Measurements from ENCODE around the gene WNT8B.

WNT8B gene, protein sequence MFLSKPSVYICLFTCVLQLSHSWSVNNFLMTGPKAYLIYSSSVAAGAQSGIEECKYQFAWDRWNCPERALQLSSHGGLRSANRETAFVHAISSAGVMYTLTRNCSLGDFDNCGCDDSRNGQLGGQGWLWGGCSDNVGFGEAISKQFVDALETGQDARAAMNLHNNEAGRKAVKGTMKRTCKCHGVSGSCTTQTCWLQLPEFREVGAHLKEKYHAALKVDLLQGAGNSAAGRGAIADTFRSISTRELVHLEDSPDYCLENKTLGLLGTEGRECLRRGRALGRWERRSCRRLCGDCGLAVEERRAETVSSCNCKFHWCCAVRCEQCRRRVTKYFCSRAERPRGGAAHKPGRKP

DNA sequence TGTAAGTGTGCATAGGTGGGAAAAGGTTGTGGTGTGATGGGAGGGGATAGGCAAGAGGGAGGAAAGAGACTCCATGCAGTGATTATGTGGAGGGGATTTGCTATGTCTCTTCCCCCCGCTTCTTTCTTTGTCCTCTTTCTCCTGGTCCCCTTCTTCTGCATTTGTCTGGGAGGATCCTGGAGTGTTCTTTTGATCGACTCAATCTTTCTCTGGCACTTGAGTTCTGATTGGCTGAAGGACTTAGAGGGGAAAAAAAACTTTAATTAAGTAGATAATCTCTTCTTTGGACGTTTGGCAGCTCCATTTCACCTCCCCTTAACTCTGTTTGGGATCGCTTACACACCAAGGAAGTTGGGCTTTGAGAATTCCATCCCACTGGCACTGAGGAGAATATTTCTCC lies at the start of gene WNT8B:
Gene WNT8B, plus strand, starts transcription at position 301 of the 400 bp plus-strand sequence. CDS start 160 bp downstream, outside the sequence.
- Histone ChIP-seq H3K27me3 (ENCODE audit: control insufficient read depth in 1 of 2, insufficient read depth in 2 of 2, low read length in 2 of 2) (no peaks in the 10 kb centered on the region), H3K9ac (ENCODE audit: low read length) (no peak within 1 kb of the TSS), H3K4me3 (ENCODE audit: low read depth in 1 of 2, low read length in 2 of 2) (no peak within 1 kb of the TSS), H3K4me1 (ENCODE audit: insufficient read depth, low read length) (no peaks in the 10 kb centered on the region), H3K9me3 (ENCODE audit: low read length) (no peaks in the 10 kb centered on the region), H3K27ac (ENCODE audit: low read depth, low read length) (no peak within 1 kb of the TSS), H3K36me3 (ENCODE audit: insufficient read depth, low read length) (no peaks in the 10 kb centered on the region)

- no peaks in the 10 kb centered on the region for H3K9me3 ChIP-seq (ENCODE audit: low read length)
- no peaks in the 10 kb centered on the region for H3K27me3 ChIP-seq (ENCODE audit: control insufficient read depth in 1 of 2, insufficient read depth in 2 of 2, low read length in 2 of 2)
- H3K4me3 ChIP-seq (ENCODE audit: low read depth in 1 of 2, low read length in 2 of 2), result no peak overlapping the region
- no peaks in the 10 kb centered on the region for H3K36me3 ChIP-seq (ENCODE audit: insufficient read depth, low read length)
- no peak overlapping the region for H3K27ac ChIP-seq (ENCODE audit: low read depth, low read length)
- H3K4me1 ChIP-seq (ENCODE audit: insufficient read depth, low read length), result no peaks in the 10 kb centered on the region
- H3K9ac ChIP-seq (ENCODE audit: low read length), result no peak overlapping the region
These were observed 49.6 kb upstream of the WNT8B start for GRCh38 chr10:100413173-100413572.

DNA sequence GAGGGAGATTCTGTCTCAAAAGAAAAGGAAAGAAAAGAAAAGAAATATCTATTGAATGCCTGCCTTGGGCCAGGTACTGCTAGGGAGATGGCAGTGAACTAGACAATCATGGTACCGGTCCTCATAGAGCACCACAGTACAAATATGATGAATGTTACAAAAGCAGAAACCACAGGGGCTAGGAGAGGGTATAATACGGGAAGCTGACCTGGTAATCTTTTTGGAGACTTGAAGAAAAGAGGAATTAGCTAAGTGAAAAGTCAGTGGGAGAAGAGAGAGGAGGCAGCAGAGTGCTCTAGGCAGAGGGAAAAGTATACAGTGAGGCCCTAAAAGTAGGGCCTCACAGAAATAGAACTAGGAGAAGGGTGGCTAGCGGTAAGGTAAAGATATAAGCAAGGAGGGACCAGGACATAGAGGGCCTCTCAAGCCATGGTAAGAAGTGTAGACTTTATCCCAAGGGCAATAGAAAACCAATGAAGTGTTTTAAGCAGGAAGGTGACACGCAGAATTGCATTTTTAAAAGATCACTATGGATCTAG lies 42.8 kb upstream of the WNT8B start:
- no peak overlapping the region for H3K4me3 ChIP-seq (ENCODE audit: low read depth in 1 of 2, low read length in 2 of 2)
- H3K36me3 ChIP-seq (ENCODE audit: insufficient read depth, low read length), result no peaks in the 10 kb centered on the region
- no peak overlapping the region for H3K27ac ChIP-seq (ENCODE audit: low read depth, low read length)
- H3K9me3 ChIP-seq (ENCODE audit: low read length), result no peaks in the 10 kb centered on the region
- no peaks in the 10 kb centered on the region for H3K4me1 ChIP-seq (ENCODE audit: insufficient read depth, low read length)
- H3K27me3 ChIP-seq (ENCODE audit: control insufficient read depth in 1 of 2, insufficient read depth in 2 of 2, low read length in 2 of 2), result no peaks in the 10 kb centered on the region
- no peak overlapping the region for H3K9ac ChIP-seq (ENCODE audit: low read length)

GRCh38 chr10:100427374-100427773 lies 35.4 kb upstream of the WNT8B start:
- Histone ChIP-seq H3K27me3 (ENCODE audit: control insufficient read depth in 1 of 2, insufficient read depth in 2 of 2, low read length in 2 of 2) (no peaks in the 10 kb centered on the region), H3K4me3 (ENCODE audit: low read depth in 1 of 2, low read length in 2 of 2) (no peak overlapping the region), H3K4me1 (ENCODE audit: insufficient read depth, low read length) (no peaks in the 10 kb centered on the region), H3K36me3 (ENCODE audit: insufficient read depth, low read length) (no peaks in the 10 kb centered on the region), H3K9me3 (ENCODE audit: low read length) (no peaks in the 10 kb centered on the region), H3K27ac (ENCODE audit: low read depth, low read length) (no peak overlapping the region), H3K9ac (ENCODE audit: low read length) (no peak overlapping the region)

GRCh38 chr10:100433253-100434240 lies 29.3 kb upstream of the WNT8B start:
- Histone ChIP-seq H3K9me3 (ENCODE audit: low read length) (no peaks in the 10 kb centered on the region), H3K4me3 (ENCODE audit: low read depth in 1 of 2, low read length in 2 of 2) (no peak overlapping the region), H3K27ac (ENCODE audit: low read depth, low read length) (no peak overlapping the region), H3K9ac (ENCODE audit: low read length) (no peak overlapping the region), H3K36me3 (ENCODE audit: insufficient read depth, low read length) (no peaks in the 10 kb centered on the region), H3K27me3 (ENCODE audit: control insufficient read depth in 1 of 2, insufficient read depth in 2 of 2, low read length in 2 of 2) (no peaks in the 10 kb centered on the region), H3K4me1 (ENCODE audit: insufficient read depth, low read length) (no peaks in the 10 kb centered on the region)

DNA sequence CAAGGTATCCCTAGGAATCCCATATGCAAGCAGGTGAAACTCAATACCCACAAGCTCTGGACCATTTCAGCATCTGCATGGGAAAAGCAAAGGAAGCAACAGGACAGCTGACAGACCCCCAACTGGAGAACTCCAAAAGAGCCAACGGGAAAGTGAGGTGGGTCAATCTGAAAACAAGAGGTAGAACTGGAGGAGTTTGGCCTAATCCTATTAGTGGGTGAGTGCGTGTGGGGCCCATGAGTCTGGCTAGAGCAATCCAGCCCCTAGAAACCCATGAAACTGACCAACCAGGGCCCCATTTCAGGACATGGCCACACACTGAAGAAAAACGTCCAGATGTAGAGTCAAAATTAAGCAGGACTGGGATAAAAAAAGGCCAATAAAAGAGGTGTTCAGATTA lies 26.6 kb upstream of the WNT8B start:
- Histone ChIP-seq H3K4me1 (ENCODE audit: insufficient read depth, low read length) (no peaks in the 10 kb centered on the region), H3K4me3 (ENCODE audit: low read depth in 1 of 2, low read length in 2 of 2) (no peak overlapping the region), H3K9me3 (ENCODE audit: low read length) (no peaks in the 10 kb centered on the region), H3K9ac (ENCODE audit: low read length) (no peak overlapping the region), H3K36me3 (ENCODE audit: insufficient read depth, low read length) (no peaks in the 10 kb centered on the region), H3K27ac (ENCODE audit: low read depth, low read length) (no peak overlapping the region), H3K27me3 (ENCODE audit: control insufficient read depth in 1 of 2, insufficient read depth in 2 of 2, low read length in 2 of 2) (no peaks in the 10 kb centered on the region)

GRCh38 chr10:100438674-100439315 lies 24.0 kb upstream of the WNT8B start:
- no peaks in the 10 kb centered on the region for H3K4me1 ChIP-seq (ENCODE audit: insufficient read depth, low read length)
- H3K9ac ChIP-seq (ENCODE audit: low read length), result no peak overlapping the region
- no peaks in the 10 kb centered on the region for H3K36me3 ChIP-seq (ENCODE audit: insufficient read depth, low read length)
- H3K4me3 ChIP-seq (ENCODE audit: low read depth in 1 of 2, low read length in 2 of 2), result no peak overlapping the region
- H3K27ac ChIP-seq (ENCODE audit: low read depth, low read length), result no peak overlapping the region
- no peaks in the 10 kb centered on the region for H3K9me3 ChIP-seq (ENCODE audit: low read length)
- H3K27me3 ChIP-seq (ENCODE audit: control insufficient read depth in 1 of 2, insufficient read depth in 2 of 2, low read length in 2 of 2), result no peaks in the 10 kb centered on the region

DNA sequence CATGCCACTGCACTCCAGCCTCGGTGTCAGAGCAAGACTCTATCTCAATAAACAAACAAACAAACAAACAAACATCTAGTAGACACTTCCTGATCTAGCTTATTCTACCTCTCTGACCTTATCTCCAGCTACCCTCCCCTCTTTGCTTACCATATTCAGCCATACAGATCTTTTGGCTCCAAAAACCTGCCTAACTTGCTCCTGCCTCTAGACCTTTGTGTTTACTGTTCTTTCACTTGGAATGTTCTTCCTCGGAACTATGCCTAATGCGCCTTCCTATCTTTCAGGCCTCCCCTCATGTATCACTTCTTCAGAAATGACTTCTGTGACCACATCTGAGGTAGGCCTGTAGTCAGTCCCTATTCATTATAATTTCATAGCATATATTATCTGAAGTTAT lies 20.3 kb upstream of the WNT8B start:
- Histone ChIP-seq H3K4me3 (ENCODE audit: low read depth in 1 of 2, low read length in 2 of 2) (no peak overlapping the region), H3K27ac (ENCODE audit: low read depth, low read length) (no peak overlapping the region), H3K9me3 (ENCODE audit: low read length) (no peaks in the 10 kb centered on the region), H3K36me3 (ENCODE audit: insufficient read depth, low read length) (no peaks in the 10 kb centered on the region), H3K9ac (ENCODE audit: low read length) (no peak overlapping the region), H3K27me3 (ENCODE audit: control insufficient read depth in 1 of 2, insufficient read depth in 2 of 2, low read length in 2 of 2) (peaks cover 0 to 4% of the 10 kb centered on the region in 2 donors), H3K4me1 (ENCODE audit: insufficient read depth, low read length) (no peaks in the 10 kb centered on the region)

DNA sequence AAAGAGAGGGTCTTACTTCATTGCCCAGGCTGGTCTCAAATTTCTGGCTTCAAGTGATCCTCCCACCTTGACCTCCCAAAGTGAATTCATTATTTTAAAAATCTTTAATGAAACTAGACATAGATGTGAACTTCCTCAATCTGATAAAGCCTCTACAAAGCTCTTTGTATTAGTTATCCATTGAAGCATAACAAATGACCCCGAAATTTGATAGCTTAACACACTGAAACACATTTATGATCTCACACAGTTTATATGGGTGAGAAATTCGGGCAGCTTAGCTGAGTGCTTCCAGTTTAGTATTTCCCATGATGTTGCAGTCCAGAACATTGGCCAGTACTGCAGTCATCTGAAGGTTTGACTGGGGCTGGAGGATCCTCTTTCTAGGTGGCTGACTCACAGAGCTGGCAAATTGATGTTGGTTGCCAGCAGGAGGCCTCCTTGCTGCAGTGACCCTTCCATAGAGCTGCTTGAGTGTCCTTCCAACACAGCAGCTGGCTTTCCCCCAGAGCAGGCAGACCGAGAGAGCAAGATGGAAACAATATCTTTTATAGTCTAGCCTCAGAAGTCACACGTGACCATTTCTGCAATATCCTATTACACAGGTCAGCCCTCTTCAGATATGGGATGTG lies 16.6 kb upstream of the WNT8B start:
- no peak overlapping the region for H3K4me3 ChIP-seq (ENCODE audit: low read depth in 1 of 2, low read length in 2 of 2)
- peaks cover 0 to 4% of the 10 kb centered on the region in 2 donors for H3K27me3 ChIP-seq (ENCODE audit: control insufficient read depth in 1 of 2, insufficient read depth in 2 of 2, low read length in 2 of 2)
- no peaks in the 10 kb centered on the region for H3K36me3 ChIP-seq (ENCODE audit: insufficient read depth, low read length)

DNA sequence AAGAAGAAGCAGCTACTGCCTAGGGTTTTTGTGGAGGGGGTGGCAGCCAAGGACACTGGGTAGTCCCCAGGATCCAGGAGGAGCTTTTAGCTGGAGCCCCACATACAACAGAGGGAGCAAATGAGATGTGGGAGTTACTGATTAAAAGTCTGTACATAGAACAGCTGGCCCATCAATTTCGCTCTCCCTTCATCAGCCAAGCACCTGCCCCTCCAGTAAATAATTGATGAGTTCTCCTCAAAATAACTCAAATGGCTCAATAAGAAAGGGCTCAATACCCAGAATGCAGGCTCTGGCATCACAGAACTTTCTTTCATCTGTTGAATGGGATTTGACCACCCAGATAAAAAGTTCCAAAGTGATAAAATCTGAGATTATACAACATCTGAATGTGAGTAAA lies 15.1 kb upstream of the WNT8B start:
- Histone ChIP-seq H3K9me3 (ENCODE audit: low read length) (no peaks in the 10 kb centered on the region), H3K4me3 (ENCODE audit: low read depth in 1 of 2, low read length in 2 of 2) (no peak overlapping the region), H3K27ac (ENCODE audit: low read depth, low read length) (no peak overlapping the region), H3K36me3 (ENCODE audit: insufficient read depth, low read length) (no peaks in the 10 kb centered on the region), H3K27me3 (ENCODE audit: control insufficient read depth in 1 of 2, insufficient read depth in 2 of 2, low read length in 2 of 2) (peaks cover 0 to 4% of the 10 kb centered on the region in 2 donors), H3K9ac (ENCODE audit: low read length) (no peak overlapping the region), H3K4me1 (ENCODE audit: insufficient read depth, low read length) (no peaks in the 10 kb centered on the region)

More for the DNA sequence above, 16.6 kb upstream of the WNT8B start:
- Histone ChIP-seq H3K4me1 (ENCODE audit: insufficient read depth, low read length) (no peaks in the 10 kb centered on the region), H3K27ac (ENCODE audit: low read depth, low read length) (no peak overlapping the region), H3K9me3 (ENCODE audit: low read length) (no peaks in the 10 kb centered on the region), H3K9ac (ENCODE audit: low read length) (no peak overlapping the region)
